ENCODE measurements around the gene PTPRT. TPM values are rescaled to one million over a fixed set of nuclear protein-coding genes. Genes with fewer than 3 reads are reported as not detected.

The PTPRT gene
- total and polyA plus RNA-seq, 9 donors = under 0.01 to 3.2 (median 0.22) TPM; not detected in 1

DNA sequence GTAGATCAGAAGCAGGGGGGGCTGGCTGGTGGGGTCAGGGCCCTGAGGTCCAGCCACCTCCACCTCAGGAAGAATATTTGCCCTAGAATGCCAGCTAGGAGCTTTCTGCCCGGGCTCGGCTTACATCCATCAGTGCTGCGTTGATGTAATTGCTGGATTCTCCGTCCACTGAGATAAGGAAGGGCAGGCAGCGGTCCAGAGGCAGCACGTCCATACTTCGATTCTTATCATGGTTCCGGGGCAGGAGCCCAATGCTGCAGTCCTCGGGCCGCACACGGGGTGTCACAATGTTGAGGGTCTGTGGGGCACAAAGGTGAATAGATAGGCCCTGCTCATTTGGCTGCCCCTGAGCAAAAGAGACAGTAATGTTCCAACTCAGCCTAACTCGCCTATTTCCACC, 1087.7 kb downstream of the PTPRT start:
- WGBS, 3 donors = 68 to 81% (median 69%) methylated on average over 12 of the region's 12 CpGs
- no peaks in the 10 kb centered on the region for H3K9me3 ChIP-seq
- TF ChIP-seq, protein P1, sequence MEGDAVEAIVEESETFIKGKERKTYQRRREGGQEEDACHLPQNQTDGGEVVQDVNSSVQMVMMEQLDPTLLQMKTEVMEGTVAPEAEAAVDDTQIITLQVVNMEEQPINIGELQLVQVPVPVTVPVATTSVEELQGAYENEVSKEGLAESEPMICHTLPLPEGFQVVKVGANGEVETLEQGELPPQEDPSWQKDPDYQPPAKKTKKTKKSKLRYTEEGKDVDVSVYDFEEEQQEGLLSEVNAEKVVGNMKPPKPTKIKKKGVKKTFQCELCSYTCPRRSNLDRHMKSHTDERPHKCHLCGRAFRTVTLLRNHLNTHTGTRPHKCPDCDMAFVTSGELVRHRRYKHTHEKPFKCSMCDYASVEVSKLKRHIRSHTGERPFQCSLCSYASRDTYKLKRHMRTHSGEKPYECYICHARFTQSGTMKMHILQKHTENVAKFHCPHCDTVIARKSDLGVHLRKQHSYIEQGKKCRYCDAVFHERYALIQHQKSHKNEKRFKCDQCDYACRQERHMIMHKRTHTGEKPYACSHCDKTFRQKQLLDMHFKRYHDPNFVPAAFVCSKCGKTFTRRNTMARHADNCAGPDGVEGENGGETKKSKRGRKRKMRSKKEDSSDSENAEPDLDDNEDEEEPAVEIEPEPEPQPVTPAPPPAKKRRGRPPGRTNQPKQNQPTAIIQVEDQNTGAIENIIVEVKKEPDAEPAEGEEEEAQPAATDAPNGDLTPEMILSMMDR (IDR thresholded peaks at IDR 0.05) = no peak
- no peak for TF ChIP-seq POLR2A (IDR thresholded peaks at IDR 0.05)
- no peak for TF ChIP-seq EP300 (IDR thresholded peaks at IDR 0.05)
- DNase-seq = no peak
- H3K27ac ChIP-seq = no peak overlapping the region
- H3K4me3 ChIP-seq = no peak overlapping the region
- H3K27me3 ChIP-seq = no peaks in the 10 kb centered on the region
- no peaks in the 10 kb centered on the region for H3K4me1 ChIP-seq (ENCODE audit: insufficient read depth)
- intact Hi-C loops (cut with DNase I) = loop anchor here in 1 of 4 donors (5.0 kb wide), 1 partner anchor 500 kb away; no protein-coding TSS in a partner anchor
- H3K36me3 ChIP-seq = no peaks in the 10 kb centered on the region

DNA sequence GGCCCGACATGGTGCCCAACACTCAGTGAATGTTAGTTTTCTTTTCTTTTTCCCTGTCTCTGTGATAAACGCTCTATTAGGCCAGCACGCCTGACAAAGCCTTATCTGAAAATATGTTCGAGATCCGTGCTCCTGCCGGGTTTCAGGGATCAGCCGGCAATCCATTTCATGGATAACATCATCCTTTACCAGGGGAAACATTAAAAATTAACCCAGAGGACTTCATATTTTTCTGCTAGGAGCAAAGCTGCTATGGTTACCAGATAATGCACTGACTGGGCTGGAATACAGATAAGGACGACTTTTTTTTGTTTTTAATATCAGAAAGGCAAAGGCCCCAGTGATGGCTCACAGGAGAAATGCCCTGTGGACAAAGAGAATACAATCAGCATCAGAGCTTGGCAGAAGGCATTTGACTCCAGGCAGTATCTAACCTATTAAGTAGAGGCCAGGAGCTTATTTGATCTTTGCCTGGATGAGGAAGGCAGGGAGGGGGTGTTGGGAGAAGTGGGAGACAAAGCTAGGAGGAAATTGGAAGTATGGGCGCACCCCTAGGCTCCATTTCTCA, 1089.5 kb downstream of the PTPRT start:
- WGBS, 3 donors = 19 to 34% (median 23%) methylated on average over 9 of the region's 9 CpGs
- intact Hi-C loops (cut with DNase I) = loop anchor here in 1 of 4 donors (5.0 kb wide), 1 partner anchor 502 kb away; no protein-coding TSS in a partner anchor
- no peaks in the 10 kb centered on the region for H3K36me3 ChIP-seq
- TF ChIP-seq, protein P1 (IDR thresholded peaks at IDR 0.05) = no peak
- no peak for TF ChIP-seq POLR2A (IDR thresholded peaks at IDR 0.05)
- no peak for TF ChIP-seq EP300 (IDR thresholded peaks at IDR 0.05)
- no peak overlapping the region for H3K27ac ChIP-seq
- H3K4me3 ChIP-seq = no peak overlapping the region
- no peaks in the 10 kb centered on the region for H3K9me3 ChIP-seq
- no peaks in the 10 kb centered on the region for H3K4me1 ChIP-seq (ENCODE audit: insufficient read depth)
- H3K27me3 ChIP-seq = no peaks in the 10 kb centered on the region
- no peak for DNase-seq

GRCh38 chr20:42099101-42099500, 1090.6 kb downstream of the PTPRT start:
- 88 to 92% (median 89%) methylated on average over 7 of the region's 7 CpGs for WGBS, 3 donors
- intact Hi-C loops (cut with DNase I) = no loop called here
- no peaks in the 10 kb centered on the region for H3K36me3 ChIP-seq
- no peak overlapping the region for H3K27ac ChIP-seq
- H3K4me1 ChIP-seq (ENCODE audit: insufficient read depth) = no peaks in the 10 kb centered on the region
- no peak for DNase-seq
- H3K27me3 ChIP-seq = no peaks in the 10 kb centered on the region
- no peaks in the 10 kb centered on the region for H3K9me3 ChIP-seq
- H3K4me3 ChIP-seq = no peak overlapping the region
- TF ChIP-seq EP300 (IDR thresholded peaks at IDR 0.05) (no peak), POLR2A (IDR thresholded peaks at IDR 0.05) (no peak)
- TF ChIP-seq, protein P1 (IDR thresholded peaks at IDR 0.05) = no peak

DNA sequence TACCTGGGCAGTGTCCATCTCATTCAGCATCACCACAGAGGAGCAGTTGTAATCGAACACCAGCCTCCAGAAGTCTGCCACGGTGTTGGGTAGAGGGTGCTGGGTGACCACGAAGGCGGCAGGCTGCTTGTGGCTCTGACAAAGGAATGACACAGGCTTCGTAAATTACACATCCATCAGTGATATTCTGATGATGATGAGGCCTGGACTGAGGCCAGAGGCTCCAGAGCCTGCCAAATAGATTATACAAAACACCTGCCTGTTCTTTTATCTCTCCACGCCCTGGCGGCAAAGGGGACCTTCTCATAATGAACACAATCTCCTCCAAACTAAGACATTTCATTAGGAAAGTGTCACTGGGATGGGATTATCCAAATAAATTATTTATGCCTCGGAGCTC, 1091.3 kb downstream of the PTPRT start:
- no peak for TF ChIP-seq EP300 (IDR thresholded peaks at IDR 0.05)
- Histone ChIP-seq H3K4me3 (no peak overlapping the region), H3K4me1 (ENCODE audit: insufficient read depth) (no peaks in the 10 kb centered on the region), H3K9me3 (no peaks in the 10 kb centered on the region), H3K27ac (no peak overlapping the region), H3K36me3 (no peaks in the 10 kb centered on the region), H3K27me3 (no peaks in the 10 kb centered on the region)
- intact Hi-C loops (cut with DNase I) = no loop called here
- DNase-seq = no peak
- WGBS, 3 donors = 73 to 79% (median 75%) methylated on average over 8 of the region's 8 CpGs

GRCh38 chr20:42097741-42098140, 1092.0 kb downstream of the PTPRT start:
- no peak overlapping the region for H3K27ac ChIP-seq
- intact Hi-C loops (cut with DNase I) = no loop called here
- H3K27me3 ChIP-seq = no peaks in the 10 kb centered on the region
- no peak overlapping the region for H3K4me3 ChIP-seq
- no peaks in the 10 kb centered on the region for H3K4me1 ChIP-seq (ENCODE audit: insufficient read depth)
- DNase-seq = no peak
- no peaks in the 10 kb centered on the region for H3K9me3 ChIP-seq
- WGBS, 3 donors = 76 to 91% (median 85%) methylated on average over 5 of the region's 5 CpGs
- H3K36me3 ChIP-seq = no peaks in the 10 kb centered on the region
- TF ChIP-seq POLR2A (IDR thresholded peaks at IDR 0.05) (no peak), EP300 (IDR thresholded peaks at IDR 0.05) (no peak)
- TF ChIP-seq, protein P1 (IDR thresholded peaks at IDR 0.05) = no peak

All from ovary (tissue), 9 donors.